HAP-1 (cell line): Measurements from ENCODE around the gene SPOCK1.

ENCODE experiments used
- DNase-seq, 2 experiments: peaks; one replicate each; pipeline ENCODE4 v3.0.0-alpha.2; 2016 to 2020; ENCODE audit warnings: low spot score in 2 of 2
- H3K27me3 ChIP-seq: fragments of 250-450 bp; sonication (Bioruptor Pico); 2 replicates; pipeline ENCODE4 v1.5.1; 2020; ENCODE audit warnings: low read depth, mild to moderate bottlenecking, moderate library complexity
- H3K36me3 ChIP-seq: fragments of 250-450 bp; sonication (Bioruptor Pico); replicated peaks from 2 replicates; pipeline ENCODE4 v1.5.1; 2020; ENCODE audit warnings: mild to moderate bottlenecking
- H3K4me1 ChIP-seq: fragments of 250-450 bp; sonication (Bioruptor Pico); 2 replicates; pipeline ENCODE4 v1.5.1; 2020; ENCODE audit warnings: mild to moderate bottlenecking
- H3K4me3 ChIP-seq: fragments of 250-450 bp; sonication (Bioruptor Pico); 2 replicates; pipeline ENCODE4 v1.5.1; 2020; ENCODE audit warnings: mild to moderate bottlenecking, moderate library complexity
- H3K9me3 ChIP-seq: fragments of 250-450 bp; sonication (Bioruptor Pico); 2 replicates; pipeline ENCODE4 v1.5.1; 2020; ENCODE audit warnings: mild to moderate bottlenecking, moderate library complexity
- in situ Hi-C: fragments of 300-500 bp; cut with MboI; formaldehyde crosslinking; loops from 3 replicates; pipeline ENCODE4 v1.14.3; 2020; ENCODE audit warnings: low sequenced_read_pairs, inconsistent platforms, mixed read lengths

Gene SPOCK1

GRCh38 chr5:137410234-137411010 is 88.7 kb downstream of the SPOCK1 start:
- Histone ChIP-seq H3K4me1 (no peaks in the 10 kb centered on the region), H3K36me3 (no peaks in the 10 kb centered on the region), H3K4me3 (no peak overlapping the region), H3K9me3 (no peaks in the 10 kb centered on the region), H3K27me3 (no peaks in the 10 kb centered on the region)
- no peak for DNase-seq
- in situ Hi-C loops = no loop called here

DNA sequence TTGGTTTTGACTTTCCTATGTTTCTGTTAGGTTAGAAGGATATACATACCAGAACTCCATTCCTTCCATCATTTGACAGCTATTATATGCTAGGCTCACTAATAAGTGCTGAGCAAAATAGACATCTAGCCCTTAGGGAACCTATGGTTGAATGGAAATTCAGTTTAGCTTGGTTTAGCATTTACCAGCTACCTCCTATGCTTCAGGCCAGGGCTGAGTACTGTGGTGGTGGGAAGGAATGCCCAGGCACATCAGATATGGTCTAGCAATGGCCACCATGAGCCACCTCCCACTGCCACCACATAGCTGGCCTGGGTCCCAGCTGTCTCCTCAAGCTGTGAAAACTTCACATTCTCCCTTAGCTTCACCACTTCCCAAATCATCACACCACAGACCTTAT is 89.4 kb downstream of the SPOCK1 start:
- no peaks in the 10 kb centered on the region for H3K4me1 ChIP-seq
- no peaks in the 10 kb centered on the region for H3K9me3 ChIP-seq
- H3K27me3 ChIP-seq = no peaks in the 10 kb centered on the region
- no peak overlapping the region for H3K4me3 ChIP-seq
- no peaks in the 10 kb centered on the region for H3K36me3 ChIP-seq
- no peak for DNase-seq
- in situ Hi-C loops = no loop called here

DNA sequence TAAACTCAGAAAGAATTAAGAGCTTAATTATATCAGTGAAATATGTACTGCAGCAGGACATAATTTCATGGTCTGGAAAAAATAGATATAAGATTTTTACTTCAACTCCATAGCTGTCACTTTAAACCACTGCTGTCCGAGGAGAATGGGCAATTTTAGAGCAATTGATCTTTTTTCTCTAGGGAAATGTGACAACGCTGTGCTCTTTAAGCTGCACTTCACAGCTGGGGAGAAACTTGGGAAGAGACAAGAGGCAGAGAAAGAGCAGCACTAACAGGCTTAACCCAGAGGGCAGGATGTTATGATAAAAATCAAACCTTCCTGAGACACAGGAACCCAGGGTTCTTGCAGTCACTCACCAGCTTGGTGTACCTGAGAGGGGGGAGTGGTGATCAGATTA is 92.0 kb downstream of the SPOCK1 start:
- DNase-seq = no peak
- in situ Hi-C loops = no loop called here
- no peaks in the 10 kb centered on the region for H3K36me3 ChIP-seq

GRCh38 chr5:137405393-137405792 is 93.7 kb downstream of the SPOCK1 start:
- in situ Hi-C loops = no loop called here
- Histone ChIP-seq H3K4me3 (no peak overlapping the region), H3K4me1 (no peaks in the 10 kb centered on the region), H3K36me3 (no peaks in the 10 kb centered on the region), H3K9me3 (no peaks in the 10 kb centered on the region), H3K27me3 (no peaks in the 10 kb centered on the region)
- DNase-seq = no peak

More for the DNA sequence above, 92.0 kb downstream of the SPOCK1 start:
- no peaks in the 10 kb centered on the region for H3K9me3 ChIP-seq
- no peak overlapping the region for H3K4me3 ChIP-seq
- H3K4me1 ChIP-seq = no peaks in the 10 kb centered on the region
- H3K27me3 ChIP-seq = no peaks in the 10 kb centered on the region

- no peaks in the 10 kb centered on the region for H3K9me3 ChIP-seq
- DNase-seq = no peak
- H3K4me3 ChIP-seq = no peak overlapping the region
- no peaks in the 10 kb centered on the region for H3K36me3 ChIP-seq
- in situ Hi-C loops = no loop called here
- no peaks in the 10 kb centered on the region for H3K4me1 ChIP-seq
- H3K27me3 ChIP-seq = no peaks in the 10 kb centered on the region
Observed at GRCh38 chr5:137403869-137404268, 95.3 kb downstream of the SPOCK1 start.

- Histone ChIP-seq H3K9me3 (no peaks in the 10 kb centered on the region), H3K27me3 (no peaks in the 10 kb centered on the region), H3K4me3 (no peak overlapping the region), H3K4me1 (no peaks in the 10 kb centered on the region), H3K36me3 (no peaks in the 10 kb centered on the region)
- in situ Hi-C loops = no loop called here
- no peak for DNase-seq
Observed at GRCh38 chr5:137402436-137403187, 96.5 kb downstream of the SPOCK1 start.

DNA sequence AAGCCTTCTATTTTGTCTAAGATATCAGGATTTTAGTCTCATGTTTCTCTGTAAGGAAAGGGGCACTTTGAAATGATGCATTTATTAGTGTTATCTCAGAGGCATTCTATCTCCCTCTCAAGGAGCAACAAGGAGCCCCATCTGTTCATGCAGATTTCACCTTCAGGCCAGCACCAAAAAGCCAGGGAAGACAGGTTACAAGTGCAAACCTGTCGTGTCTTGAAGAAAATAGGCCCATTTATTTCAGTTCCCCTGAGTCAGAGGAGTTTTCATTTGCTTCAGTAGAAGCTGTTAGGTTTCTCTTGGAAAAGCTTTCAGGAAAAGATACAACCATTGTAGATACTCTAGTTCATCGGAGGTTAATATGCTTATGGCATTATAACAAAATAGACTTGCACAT is 97.2 kb downstream of the SPOCK1 start:
- H3K27me3 ChIP-seq = no peaks in the 10 kb centered on the region
- H3K36me3 ChIP-seq = no peaks in the 10 kb centered on the region
- H3K4me3 ChIP-seq = no peak overlapping the region
- H3K4me1 ChIP-seq = no peaks in the 10 kb centered on the region
- no peaks in the 10 kb centered on the region for H3K9me3 ChIP-seq
- in situ Hi-C loops = no loop called here
- no peak for DNase-seq

- no peak for DNase-seq
- H3K36me3 ChIP-seq = no peaks in the 10 kb centered on the region
- H3K9me3 ChIP-seq = no peaks in the 10 kb centered on the region
- in situ Hi-C loops = no loop called here
- no peak overlapping the region for H3K4me3 ChIP-seq
- H3K27me3 ChIP-seq = no peaks in the 10 kb centered on the region
- no peaks in the 10 kb centered on the region for H3K4me1 ChIP-seq
Observed at GRCh38 chr5:137400571-137400970, 98.6 kb downstream of the SPOCK1 start.

DNA sequence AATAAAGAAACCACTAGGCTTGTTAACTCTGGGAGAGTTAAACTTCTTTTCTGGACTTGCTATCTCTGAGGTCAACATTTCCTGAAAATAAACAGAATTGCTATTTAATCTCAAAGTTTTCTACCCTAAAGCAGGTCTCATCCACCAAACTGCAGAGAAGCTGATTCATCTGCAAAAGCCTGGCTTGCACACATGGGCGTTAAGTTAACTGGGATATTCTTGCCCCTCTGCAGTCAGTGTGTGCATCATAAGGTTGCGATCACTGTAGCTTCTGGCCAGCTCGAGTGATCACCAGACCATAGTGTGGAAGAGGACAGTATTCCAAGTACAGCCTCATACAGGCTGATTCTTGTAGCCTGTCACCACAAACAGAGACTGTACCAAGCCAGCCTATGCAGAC is 99.2 kb downstream of the SPOCK1 start:
- Histone ChIP-seq H3K4me3 (no peak overlapping the region), H3K36me3 (no peaks in the 10 kb centered on the region), H3K9me3 (no peaks in the 10 kb centered on the region), H3K27me3 (no peaks in the 10 kb centered on the region), H3K4me1 (no peaks in the 10 kb centered on the region)
- in situ Hi-C loops = no loop called here
- DNase-seq = no peak

DNA sequence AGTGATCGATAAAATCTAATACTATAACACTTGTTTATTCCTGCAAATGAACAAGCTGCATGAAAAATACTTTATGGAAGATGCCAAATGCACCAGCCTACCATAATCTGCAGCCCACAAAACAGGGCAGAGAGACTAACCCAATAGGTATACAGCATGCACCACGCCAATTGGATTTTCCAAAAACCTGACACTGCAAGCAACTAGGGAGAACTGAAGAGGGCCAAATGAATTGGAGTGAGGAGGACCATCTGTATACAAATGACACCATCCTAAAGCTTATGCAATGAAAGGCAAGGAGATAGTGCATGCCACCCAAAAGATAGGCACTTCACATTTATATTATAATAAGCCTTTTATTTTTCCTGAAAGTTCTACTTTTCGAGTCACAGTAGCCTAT is 100.4 kb downstream of the SPOCK1 start:
- no peaks in the 10 kb centered on the region for H3K4me1 ChIP-seq
- H3K9me3 ChIP-seq = no peaks in the 10 kb centered on the region
- H3K4me3 ChIP-seq = no peak overlapping the region
- in situ Hi-C loops = no loop called here
- no peaks in the 10 kb centered on the region for H3K27me3 ChIP-seq
- DNase-seq = no peak
- no peaks in the 10 kb centered on the region for H3K36me3 ChIP-seq

- H3K4me3 ChIP-seq = no peak overlapping the region
- H3K9me3 ChIP-seq = no peaks in the 10 kb centered on the region
- in situ Hi-C loops = no loop called here
- DNase-seq = no peak
- H3K27me3 ChIP-seq = no peaks in the 10 kb centered on the region
- H3K4me1 ChIP-seq = no peaks in the 10 kb centered on the region
- no peaks in the 10 kb centered on the region for H3K36me3 ChIP-seq
Observed at GRCh38 chr5:137398154-137398553, 101.0 kb downstream of the SPOCK1 start.

DNA sequence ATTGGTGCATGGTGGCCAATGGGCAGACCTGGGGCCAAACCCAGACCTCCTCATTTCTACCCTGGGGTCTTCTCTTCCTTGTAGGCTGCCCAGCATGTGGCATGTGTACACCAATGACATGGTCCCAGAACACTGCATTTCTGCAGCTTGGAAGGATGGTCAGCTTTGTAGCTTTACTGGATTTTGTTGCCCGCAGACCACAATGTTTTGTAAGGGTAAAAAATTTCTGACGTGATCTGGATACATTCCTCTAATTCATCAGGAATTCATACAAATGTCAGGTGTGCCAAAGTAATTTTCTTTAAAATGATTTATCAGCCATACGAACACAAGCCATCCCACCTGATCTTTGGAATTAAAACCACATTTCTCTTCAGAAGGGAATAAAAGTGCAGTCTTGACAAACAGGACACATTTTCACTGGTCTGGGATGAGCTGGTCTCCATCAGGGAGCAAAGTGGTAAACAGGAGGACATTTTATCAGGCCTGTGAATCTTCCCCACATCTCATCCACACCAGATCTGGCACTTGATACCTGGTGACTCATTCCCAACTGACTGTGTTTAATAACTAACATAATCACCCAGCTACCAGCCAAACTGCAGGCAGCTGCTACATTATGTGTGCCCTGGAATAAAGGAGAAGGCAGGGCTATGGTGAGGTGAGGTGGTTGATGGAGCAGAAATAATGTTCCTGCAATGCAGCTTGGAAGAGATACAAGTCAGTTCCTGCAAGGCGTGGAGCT is 103.9 kb downstream of the SPOCK1 start:
- in situ Hi-C loops = no loop called here
- Histone ChIP-seq H3K4me1 (no peaks in the 10 kb centered on the region), H3K9me3 (no peaks in the 10 kb centered on the region), H3K27me3 (no peaks in the 10 kb centered on the region), H3K4me3 (no peak overlapping the region), H3K36me3 (no peaks in the 10 kb centered on the region)
- no peak for DNase-seq

- Histone ChIP-seq H3K4me3 (no peak overlapping the region), H3K36me3 (no peaks in the 10 kb centered on the region), H3K9me3 (no peaks in the 10 kb centered on the region), H3K27me3 (no peaks in the 10 kb centered on the region), H3K4me1 (no peaks in the 10 kb centered on the region)
- no peak for DNase-seq
- in situ Hi-C loops = no loop called here
Observed at GRCh38 chr5:137394380-137394779, 104.7 kb downstream of the SPOCK1 start.
